Kidney epithelial cell (primary cell): Measurements from ENCODE around the gene RUSF1. TPM values are rescaled to one million over a fixed set of nuclear protein-coding genes. Genes with fewer than 3 reads are reported as not detected.
"Not testable (repeated sequence)": the region's sequence is repeated elsewhere in the genome, so short reads cannot be mapped to it uniquely, and the experiment has no call there.

Experiments
- DNase-seq: peaks from one replicate; pipeline ENCODE4 v3.0.0-alpha.2; 2010; ENCODE audit warnings: low read depth
- H3K27me3 ChIP-seq: 2 replicates; pipeline ENCODE4 v1.6.0; 2011; ENCODE audit warnings: low read length; ENCODE audit not compliant: control insufficient read depth, insufficient read depth
- H3K36me3 ChIP-seq: 2 replicates; pipeline ENCODE4 v1.5.1; 2011; ENCODE audit warnings: low read length; ENCODE audit not compliant: control insufficient read depth, insufficient read depth
- H3K4me3 ChIP-seq: 2 replicates; pipeline ENCODE4 v1.5.1; 2011; ENCODE audit warnings: low read depth, mild to moderate bottlenecking, control low read depth, low read length
- total RNA-seq: library from RNA; depleted of rRNA; stranded (reverse); fragments of >200 nt; gene quantifications from 2 replicates; pipeline ENCODE4 v1.2.3, GENCODE V29; 2015
- TF ChIP-seq, protein P1 (sequence below): IDR thresholded peaks from 2 replicates; pipeline ENCODE4 v1.5.1; 2011; ENCODE audit warnings: mild to moderate bottlenecking, moderate library complexity, low read length, control low read depth, inconsistent platforms; ENCODE audit not compliant: insufficient read depth, poor library complexity, severe bottlenecking

The RUSF1 gene
- total RNA-seq = 54.0 and 64.1 TPM in 2 replicates

DNA sequence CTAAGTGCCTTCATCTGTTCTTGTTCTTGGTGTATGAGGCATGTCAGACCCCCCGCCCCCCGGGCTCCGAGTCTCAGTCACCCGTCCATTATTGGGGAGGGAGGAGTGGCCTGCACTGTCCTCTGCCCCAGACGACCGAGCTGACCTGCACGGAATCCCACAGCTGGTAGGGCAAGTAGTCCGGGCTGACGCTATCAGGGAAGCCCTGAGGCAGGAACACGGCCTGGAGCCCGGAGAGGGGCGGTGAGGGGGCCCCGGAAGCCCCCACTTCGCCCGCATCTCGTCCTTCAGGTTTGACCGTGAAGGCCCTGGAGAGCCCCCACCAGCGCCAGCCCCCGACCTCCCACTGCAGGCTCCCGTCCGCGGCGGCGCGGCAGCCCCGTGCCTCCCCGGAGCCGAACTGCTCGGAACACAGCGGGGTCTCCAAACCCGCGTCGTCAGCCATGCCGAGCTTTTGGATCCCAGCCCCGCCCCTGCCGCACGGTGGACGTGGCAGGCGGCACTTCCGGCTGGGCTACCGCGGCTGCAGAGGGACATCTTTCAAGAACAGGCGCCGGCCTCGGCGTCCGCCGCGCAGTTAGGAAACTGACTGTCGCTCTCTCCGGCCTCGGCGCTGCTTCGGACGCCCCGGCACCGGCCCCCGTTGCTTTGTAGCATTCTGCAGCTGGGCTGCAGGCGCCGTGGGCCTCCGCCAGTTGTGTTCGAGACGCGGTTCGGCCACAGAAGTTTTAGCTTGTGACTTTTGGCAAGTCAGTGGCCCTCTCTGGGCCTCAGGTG is at the start of gene RUSF1:
Gene RUSF1, minus strand, starts transcription at position 463 of the 777 bp plus-strand sequence. Its CDS starts 18 bp downstream, at position 445.
- H3K27me3 ChIP-seq = no peaks in the 10 kb centered on the region
- peak; percentile 32 for DNase-seq

DNA sequence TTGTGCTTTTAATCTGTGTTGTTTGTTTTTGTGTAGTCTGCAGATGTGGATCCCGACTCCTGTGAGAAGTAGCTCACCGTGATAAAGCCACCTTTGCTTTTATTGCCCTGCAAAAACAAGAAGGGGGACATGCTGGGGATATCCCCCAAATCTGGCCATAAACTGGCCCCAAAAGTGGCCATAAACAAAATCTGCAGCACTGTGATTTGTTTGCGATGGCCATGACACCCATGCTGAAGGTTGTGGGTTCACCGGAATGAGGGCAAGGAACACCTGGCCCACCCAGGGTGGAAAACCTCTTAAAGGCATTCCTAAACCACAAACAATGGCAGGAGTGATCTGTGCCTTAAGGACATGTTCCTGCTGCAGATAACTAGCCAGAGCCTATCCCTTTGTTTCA is 34.6 kb upstream of the RUSF1 start:
- Histone ChIP-seq H3K36me3 (no peaks in the 10 kb centered on the region), H3K4me3 (no peak overlapping the region), H3K27me3 (no peaks in the 10 kb centered on the region)
- DNase-seq = no peak
- TF ChIP-seq, protein P1, sequence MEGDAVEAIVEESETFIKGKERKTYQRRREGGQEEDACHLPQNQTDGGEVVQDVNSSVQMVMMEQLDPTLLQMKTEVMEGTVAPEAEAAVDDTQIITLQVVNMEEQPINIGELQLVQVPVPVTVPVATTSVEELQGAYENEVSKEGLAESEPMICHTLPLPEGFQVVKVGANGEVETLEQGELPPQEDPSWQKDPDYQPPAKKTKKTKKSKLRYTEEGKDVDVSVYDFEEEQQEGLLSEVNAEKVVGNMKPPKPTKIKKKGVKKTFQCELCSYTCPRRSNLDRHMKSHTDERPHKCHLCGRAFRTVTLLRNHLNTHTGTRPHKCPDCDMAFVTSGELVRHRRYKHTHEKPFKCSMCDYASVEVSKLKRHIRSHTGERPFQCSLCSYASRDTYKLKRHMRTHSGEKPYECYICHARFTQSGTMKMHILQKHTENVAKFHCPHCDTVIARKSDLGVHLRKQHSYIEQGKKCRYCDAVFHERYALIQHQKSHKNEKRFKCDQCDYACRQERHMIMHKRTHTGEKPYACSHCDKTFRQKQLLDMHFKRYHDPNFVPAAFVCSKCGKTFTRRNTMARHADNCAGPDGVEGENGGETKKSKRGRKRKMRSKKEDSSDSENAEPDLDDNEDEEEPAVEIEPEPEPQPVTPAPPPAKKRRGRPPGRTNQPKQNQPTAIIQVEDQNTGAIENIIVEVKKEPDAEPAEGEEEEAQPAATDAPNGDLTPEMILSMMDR = no peak

More for the DNA sequence above, at the start of gene RUSF1:
- peak within 1 kb of the TSS; percentile 98 for H3K4me3 ChIP-seq
- TF ChIP-seq, protein P1 = no peak
- no peaks in the 10 kb centered on the region for H3K36me3 ChIP-seq

DNA sequence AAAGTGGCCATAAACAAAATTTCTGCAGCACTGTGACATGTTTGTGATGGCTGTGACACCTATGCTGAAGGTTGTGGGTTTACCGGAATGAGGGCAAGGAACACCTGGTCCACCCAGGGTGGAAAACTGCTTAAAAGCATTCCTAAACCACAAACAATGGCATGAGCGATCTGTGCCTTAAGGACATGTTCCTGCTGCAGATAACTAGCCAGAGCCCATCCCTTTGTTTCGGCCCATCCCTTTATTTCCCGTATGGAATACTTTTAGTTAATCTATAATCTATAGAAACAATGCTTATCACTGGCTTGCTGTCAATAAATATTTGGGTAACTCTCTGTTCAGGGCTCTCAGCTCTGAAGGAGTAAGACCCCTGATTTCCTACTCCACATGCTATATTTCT is 31.6 kb upstream of the RUSF1 start:
- H3K36me3 ChIP-seq, DNase-seq, H3K4me3 ChIP-seq: not testable (repeated sequence)
- peaks cover 10% of the 10 kb centered on the region for H3K27me3 ChIP-seq

DNA sequence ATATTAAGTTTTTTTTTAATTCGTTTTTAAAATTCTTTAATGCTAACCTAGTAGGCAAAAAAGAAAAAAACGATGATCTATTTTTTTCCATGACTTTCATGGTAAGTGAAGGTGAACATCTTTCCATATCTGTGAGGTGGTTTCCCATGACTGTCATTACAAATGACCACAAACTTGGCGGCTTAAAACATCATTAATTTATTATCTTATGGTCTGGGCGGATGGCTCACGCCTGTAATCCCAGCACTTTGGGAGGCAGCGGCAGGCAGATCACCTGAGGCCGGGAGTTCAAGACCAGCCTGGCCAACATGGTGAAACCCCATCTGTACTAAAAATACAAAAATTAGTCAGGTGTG is 30.0 kb upstream of the RUSF1 start:
- H3K36me3 ChIP-seq, H3K4me3 ChIP-seq, DNase-seq: not testable (repeated sequence)
- peaks cover 10% of the 10 kb centered on the region for H3K27me3 ChIP-seq

DNA sequence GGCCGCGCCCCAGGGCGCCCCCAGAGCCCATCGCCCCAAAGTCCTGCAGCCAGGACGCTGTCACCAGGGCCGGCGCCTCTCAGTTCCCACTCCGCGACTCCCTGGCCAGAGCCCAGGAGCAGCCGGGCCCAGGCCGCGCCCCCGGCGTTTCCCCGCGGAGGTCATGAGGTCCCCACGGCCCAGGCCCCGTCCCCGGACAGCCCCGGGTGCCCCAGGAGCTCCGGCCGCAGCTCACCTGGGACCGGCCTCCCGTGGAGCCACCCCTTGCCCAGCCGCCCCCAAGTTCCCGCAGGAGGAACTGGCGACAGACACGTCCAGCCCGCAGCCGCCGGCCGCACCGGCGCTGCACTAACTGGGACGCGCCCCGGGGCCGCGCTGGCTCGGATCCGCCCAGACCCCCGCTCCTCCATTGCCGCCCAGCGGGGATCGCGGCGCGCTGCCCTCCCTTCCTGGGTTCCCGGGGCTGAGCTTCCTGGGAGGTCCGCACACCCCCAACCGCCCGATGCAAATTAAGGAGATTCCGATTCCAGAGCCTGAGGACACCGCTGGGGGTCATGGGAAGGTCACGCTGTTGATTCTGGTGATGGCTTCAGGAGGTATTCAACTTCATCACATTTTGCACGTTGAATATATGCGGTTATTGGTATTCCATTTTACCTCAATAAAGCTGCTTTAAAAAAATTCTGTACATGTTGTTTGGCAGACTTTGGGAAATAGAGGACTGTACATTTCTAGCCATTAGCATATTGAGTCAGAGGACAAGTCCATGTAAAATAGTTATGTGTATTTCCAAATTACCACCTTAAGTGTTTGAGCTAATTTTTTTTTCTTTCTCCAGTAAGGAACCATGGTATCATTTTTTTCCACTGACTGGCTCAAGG is 29.4 kb upstream of the RUSF1 start:
- TF ChIP-seq, protein P1 = no peak
- Histone ChIP-seq H3K36me3 (no peaks in the 10 kb centered on the region), H3K4me3 (peak overlapping the region; percentile 14), H3K27me3 (peaks cover 10% of the 10 kb centered on the region)
- no peak for DNase-seq

DNA sequence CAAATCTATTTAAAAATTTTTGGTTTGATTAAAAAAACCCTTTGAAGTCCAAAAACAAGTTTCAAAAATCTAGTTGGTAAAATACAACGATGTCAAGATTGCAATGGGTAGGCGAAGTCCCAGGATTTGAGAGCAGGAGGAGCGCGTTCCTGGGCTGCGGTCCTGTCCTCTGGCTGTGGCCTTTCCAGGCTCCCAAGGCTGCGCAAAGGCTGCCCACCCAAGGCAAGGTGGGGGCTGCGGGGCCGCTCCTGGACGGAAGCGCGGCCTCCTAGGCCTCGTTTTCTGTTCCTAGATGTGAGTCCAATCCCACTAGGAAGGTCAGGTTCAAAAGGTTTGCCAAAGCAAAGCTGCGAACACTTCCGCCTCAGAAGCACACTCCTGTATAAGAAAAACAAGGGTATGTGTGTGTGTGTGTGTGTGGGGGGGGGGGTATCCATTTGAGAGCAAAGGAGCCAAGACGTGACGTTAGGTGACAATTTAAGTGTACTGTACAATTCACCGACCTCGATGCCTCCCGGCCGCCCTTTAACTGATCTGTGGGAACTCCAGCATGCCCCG is 28.7 kb upstream of the RUSF1 start:
- Histone ChIP-seq H3K4me3 (no peak overlapping the region), H3K27me3 (peaks cover 10% of the 10 kb centered on the region), H3K36me3 (no peaks in the 10 kb centered on the region)
- TF ChIP-seq, protein P1 = no peak
- no peak for DNase-seq
